SK-N-SH treated with all-trans-retinoic acid at 6 μM for 48 hours (cell line): ENCODE results near the gene PLPPR5.

Source experiments
- OSR1 ChIP-seq: fragments of 250-450 bp; sonication (Bioruptor Pico); IDR thresholded peaks from 2 replicates; pipeline ENCODE4 v1.8.0; 2022; ENCODE audit warnings: moderate library complexity, mild to moderate bottlenecking, inconsistent platforms
- PPARA ChIP-seq: fragments of 250-450 bp; sonication (Bioruptor Pico); IDR thresholded peaks from 2 replicates; pipeline ENCODE4 v1.5.0; 2020; ENCODE audit warnings: mild to moderate bottlenecking, borderline replicate concordance
- RARB ChIP-seq: fragments of 250-450 bp; sonication (Bioruptor Pico); IDR thresholded peaks from 2 replicates; pipeline ENCODE4 v1.8.0; 2021; ENCODE audit warnings: mild to moderate bottlenecking, moderate library complexity
- SNAI2 ChIP-seq: fragments of 250-450 bp; sonication (Bioruptor Pico); IDR thresholded peaks from 2 replicates; pipeline ENCODE4 v1.5.0; 2020; ENCODE audit warnings: mild to moderate bottlenecking, moderate library complexity
- TOX ChIP-seq: fragments of 250-450 bp; sonication (Bioruptor Pico); IDR thresholded peaks from 2 replicates; pipeline ENCODE4 v1.8.0; 2021; ENCODE audit warnings: mild to moderate bottlenecking, moderate library complexity, borderline replicate concordance
- ZC3H10 ChIP-seq: fragments of 250-450 bp; sonication (Bioruptor Pico); IDR thresholded peaks from 2 replicates; pipeline ENCODE4 v1.5.1; 2021; ENCODE audit warnings: mild to moderate bottlenecking, moderate library complexity
- ZFP3 ChIP-seq: fragments of 250-450 bp; sonication (Bioruptor Pico); IDR thresholded peaks from 2 replicates; pipeline ENCODE4 v1.5.0; 2020; ENCODE audit warnings: mild to moderate bottlenecking, moderate library complexity
- ZFP30 ChIP-seq: fragments of 450-650 bp; formaldehyde crosslinking; IDR thresholded peaks from 2 replicates; pipeline ENCODE4 v1.5.0; 2022; ENCODE audit warnings: mild to moderate bottlenecking, moderate library complexity
- ZNF70 ChIP-seq: fragments of 450-650 bp; formaldehyde crosslinking; IDR thresholded peaks from 2 replicates; pipeline ENCODE4 v1.5.0; 2020; ENCODE audit warnings: mild to moderate bottlenecking, moderate library complexity
- TF ChIP-seq, protein P1 (sequence below): fragments of 250-450 bp; sonication (Bioruptor Pico); IDR thresholded peaks from 2 replicates; pipeline ENCODE4 v1.8.0; 2020; ENCODE audit warnings: mild to moderate bottlenecking, moderate library complexity, borderline replicate concordance
- TF ChIP-seq, protein P2 (sequence below): fragments of 250-450 bp; sonication (Bioruptor Pico); IDR thresholded peaks from 2 replicates; pipeline ENCODE4 v1.5.1; 2021; ENCODE audit warnings: mild to moderate bottlenecking, moderate library complexity
- TF ChIP-seq, protein P3 (sequence below): fragments of 250-450 bp; sonication (Bioruptor Pico); IDR thresholded peaks from 2 replicates; pipeline ENCODE4 v1.5.1; 2020; ENCODE audit warnings: low read depth, mild to moderate bottlenecking, moderate library complexity
- TF ChIP-seq, protein P4 (sequence below): fragments of 250-450 bp; sonication (Bioruptor Pico); IDR thresholded peaks from 2 replicates; pipeline ENCODE4 v1.5.0; 2020; ENCODE audit warnings: mild to moderate bottlenecking, moderate library complexity

DNA sequence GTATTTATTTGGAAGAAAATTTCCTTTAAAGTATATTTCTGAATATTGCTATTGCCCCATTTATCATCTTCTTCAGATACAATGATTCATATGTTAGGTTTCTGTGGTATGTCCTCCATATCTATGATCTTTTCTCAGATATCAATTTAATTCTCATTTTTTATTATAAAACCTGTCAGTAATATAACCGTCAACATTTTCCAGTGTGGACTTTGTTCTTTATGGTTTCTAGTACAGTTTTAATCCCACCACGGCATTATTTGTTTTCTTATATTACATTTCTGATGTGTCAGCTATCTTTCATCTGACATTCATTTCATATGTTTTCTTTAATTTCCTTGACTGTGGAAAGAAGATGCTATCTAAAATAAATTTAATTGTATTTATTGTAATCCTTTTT lies 97.9 kb downstream of the PLPPR5 start:
- no peak for TF ChIP-seq RARB
- TF ChIP-seq, protein P1, sequence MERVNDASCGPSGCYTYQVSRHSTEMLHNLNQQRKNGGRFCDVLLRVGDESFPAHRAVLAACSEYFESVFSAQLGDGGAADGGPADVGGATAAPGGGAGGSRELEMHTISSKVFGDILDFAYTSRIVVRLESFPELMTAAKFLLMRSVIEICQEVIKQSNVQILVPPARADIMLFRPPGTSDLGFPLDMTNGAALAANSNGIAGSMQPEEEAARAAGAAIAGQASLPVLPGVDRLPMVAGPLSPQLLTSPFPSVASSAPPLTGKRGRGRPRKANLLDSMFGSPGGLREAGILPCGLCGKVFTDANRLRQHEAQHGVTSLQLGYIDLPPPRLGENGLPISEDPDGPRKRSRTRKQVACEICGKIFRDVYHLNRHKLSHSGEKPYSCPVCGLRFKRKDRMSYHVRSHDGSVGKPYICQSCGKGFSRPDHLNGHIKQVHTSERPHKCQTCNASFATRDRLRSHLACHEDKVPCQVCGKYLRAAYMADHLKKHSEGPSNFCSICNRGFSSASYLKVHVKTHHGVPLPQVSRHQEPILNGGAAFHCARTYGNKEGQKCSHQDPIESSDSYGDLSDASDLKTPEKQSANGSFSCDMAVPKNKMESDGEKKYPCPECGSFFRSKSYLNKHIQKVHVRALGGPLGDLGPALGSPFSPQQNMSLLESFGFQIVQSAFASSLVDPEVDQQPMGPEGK (CRISPR knock-in tag), result no peak
- TF ChIP-seq TOX (CRISPR knock-in tag), result 0 out of 2 replicates have a peak, but pooled peaks have one; percentile 27
- no peak for TF ChIP-seq ZFP30
- TF ChIP-seq, protein P2, sequence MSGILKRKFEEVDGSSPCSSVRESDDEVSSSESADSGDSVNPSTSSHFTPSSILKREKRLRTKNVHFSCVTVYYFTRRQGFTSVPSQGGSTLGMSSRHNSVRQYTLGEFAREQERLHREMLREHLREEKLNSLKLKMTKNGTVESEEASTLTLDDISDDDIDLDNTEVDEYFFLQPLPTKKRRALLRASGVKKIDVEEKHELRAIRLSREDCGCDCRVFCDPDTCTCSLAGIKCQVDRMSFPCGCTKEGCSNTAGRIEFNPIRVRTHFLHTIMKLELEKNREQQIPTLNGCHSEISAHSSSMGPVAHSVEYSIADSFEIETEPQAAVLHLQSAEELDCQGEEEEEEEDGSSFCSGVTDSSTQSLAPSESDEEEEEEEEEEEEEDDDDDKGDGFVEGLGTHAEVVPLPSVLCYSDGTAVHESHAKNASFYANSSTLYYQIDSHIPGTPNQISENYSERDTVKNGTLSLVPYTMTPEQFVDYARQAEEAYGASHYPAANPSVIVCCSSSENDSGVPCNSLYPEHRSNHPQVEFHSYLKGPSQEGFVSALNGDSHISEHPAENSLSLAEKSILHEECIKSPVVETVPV (CRISPR knock-in tag), result no peak
- TF ChIP-seq ZNF70, result no peak
- TF ChIP-seq, protein P3, sequence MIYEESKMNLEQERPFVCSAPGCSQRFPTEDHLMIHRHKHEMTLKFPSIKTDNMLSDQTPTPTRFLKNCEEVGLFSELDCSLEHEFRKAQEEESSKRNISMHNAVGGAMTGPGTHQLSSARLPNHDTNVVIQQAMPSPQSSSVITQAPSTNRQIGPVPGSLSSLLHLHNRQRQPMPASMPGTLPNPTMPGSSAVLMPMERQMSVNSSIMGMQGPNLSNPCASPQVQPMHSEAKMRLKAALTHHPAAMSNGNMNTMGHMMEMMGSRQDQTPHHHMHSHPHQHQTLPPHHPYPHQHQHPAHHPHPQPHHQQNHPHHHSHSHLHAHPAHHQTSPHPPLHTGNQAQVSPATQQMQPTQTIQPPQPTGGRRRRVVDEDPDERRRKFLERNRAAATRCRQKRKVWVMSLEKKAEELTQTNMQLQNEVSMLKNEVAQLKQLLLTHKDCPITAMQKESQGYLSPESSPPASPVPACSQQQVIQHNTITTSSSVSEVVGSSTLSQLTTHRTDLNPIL, result no peak
- no peak for TF ChIP-seq SNAI2 (CRISPR knock-in tag)
- TF ChIP-seq PPARA (CRISPR knock-in tag), result no peak
- TF ChIP-seq OSR1 (CRISPR knock-in tag), result no peak
- TF ChIP-seq ZC3H10 (CRISPR knock-in tag), result no peak
- TF ChIP-seq ZFP3 (CRISPR knock-in tag), result no peak
- TF ChIP-seq, protein P4, sequence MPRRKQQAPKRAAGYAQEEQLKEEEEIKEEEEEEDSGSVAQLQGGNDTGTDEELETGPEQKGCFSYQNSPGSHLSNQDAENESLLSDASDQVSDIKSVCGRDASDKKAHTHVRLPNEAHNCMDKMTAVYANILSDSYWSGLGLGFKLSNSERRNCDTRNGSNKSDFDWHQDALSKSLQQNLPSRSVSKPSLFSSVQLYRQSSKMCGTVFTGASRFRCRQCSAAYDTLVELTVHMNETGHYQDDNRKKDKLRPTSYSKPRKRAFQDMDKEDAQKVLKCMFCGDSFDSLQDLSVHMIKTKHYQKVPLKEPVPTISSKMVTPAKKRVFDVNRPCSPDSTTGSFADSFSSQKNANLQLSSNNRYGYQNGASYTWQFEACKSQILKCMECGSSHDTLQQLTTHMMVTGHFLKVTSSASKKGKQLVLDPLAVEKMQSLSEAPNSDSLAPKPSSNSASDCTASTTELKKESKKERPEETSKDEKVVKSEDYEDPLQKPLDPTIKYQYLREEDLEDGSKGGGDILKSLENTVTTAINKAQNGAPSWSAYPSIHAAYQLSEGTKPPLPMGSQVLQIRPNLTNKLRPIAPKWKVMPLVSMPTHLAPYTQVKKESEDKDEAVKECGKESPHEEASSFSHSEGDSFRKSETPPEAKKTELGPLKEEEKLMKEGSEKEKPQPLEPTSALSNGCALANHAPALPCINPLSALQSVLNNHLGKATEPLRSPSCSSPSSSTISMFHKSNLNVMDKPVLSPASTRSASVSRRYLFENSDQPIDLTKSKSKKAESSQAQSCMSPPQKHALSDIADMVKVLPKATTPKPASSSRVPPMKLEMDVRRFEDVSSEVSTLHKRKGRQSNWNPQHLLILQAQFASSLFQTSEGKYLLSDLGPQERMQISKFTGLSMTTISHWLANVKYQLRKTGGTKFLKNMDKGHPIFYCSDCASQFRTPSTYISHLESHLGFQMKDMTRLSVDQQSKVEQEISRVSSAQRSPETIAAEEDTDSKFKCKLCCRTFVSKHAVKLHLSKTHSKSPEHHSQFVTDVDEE, result no peak
